ENCODE results near the gene PRR13.

PRR13 gene

DNA sequence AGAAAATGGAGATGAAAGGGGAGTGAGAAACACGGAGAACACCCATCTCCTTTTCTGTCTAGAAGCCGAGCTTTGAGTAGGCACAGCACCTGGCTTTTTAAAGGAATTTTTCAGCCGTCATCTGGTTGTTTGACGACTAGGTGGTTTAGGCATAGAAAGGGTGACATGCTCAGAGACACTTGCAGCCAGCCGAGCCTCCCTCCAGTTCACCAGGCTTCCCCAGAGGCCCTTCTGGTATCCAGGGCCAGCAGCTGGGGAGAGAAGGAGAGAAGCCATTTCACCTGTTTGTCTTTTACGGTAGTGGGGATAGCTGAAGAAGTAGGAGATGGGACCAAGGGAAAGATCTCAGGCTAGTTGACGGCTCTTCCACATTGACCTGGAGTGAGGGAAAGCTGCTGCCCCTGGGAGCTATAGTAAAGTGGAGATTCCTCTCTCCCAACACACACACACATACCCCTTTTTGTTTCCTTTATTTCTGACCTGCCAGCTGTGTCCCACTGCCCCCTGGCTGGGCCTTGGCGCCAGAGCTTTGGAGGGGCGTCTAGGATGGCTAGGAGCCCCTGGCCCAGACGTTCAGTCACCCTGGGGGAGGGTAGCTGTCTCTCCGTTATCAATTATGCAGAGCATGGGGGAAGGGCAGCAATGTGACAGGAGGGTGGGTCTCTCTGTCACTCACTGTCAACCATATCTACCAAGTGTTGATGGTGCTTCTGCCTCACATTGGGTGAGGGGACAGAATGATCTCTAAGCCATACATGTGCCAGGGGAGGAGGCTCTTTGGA lies 52.3 kb downstream of the PRR13 start:
- FAIRE-seq, result no peak
